Sigmoid colon (tissue), 4 donors: ENCODE data around the gene SLC48A1.

Source experiments
- CTCF ChIP-seq, 4 experiments: fragments of 450-650 bp in 3 of 4; fragments of 200-600 bp in 1 of 4; IDR thresholded peaks; one replicate each; pipeline ENCODE4 v1.5.1; 2016 to 2019; ENCODE audit warnings: antibody characterized with exemption in 4 of 4, mild to moderate bottlenecking in 3 of 4, moderate library complexity in 2 of 4
- EP300 ChIP-seq, 4 donors: sonication (generic); formaldehyde crosslinking; IDR thresholded peaks; one replicate each; pipeline ENCODE4 v1.6.1; 2017; ENCODE audit warnings: antibody characterized with exemption in 4 of 4
- POLR2A ChIP-seq, 2 donors: fragments of 450-650 bp; IDR thresholded peaks; one replicate each; pipeline ENCODE4 v1.6.1; 2016; ENCODE audit warnings: antibody characterized with exemption in 2 of 2, mild to moderate bottlenecking in 2 of 2, moderate library complexity in 2 of 2

- no peak for TF ChIP-seq CTCF (IDR thresholded peaks at IDR 0.05)
- TF ChIP-seq POLR2A (IDR thresholded peaks at IDR 0.05) = no peak
- no peak for TF ChIP-seq EP300 (IDR thresholded peaks at IDR 0.05)
Measured at GRCh38 chr12:47782372-47782770, 9.3 kb downstream of the SLC48A1 start.
